ENCODE results near the gene HOXA10. TPM values are rescaled to one million over a fixed set of nuclear protein-coding genes. Genes with fewer than 3 reads are reported as not detected.
A peak's percentile ranks its signal among the peaks of the same experiment; 100 is the strongest.

The HOXA10 gene
- total and polyA plus RNA-seq, 2 donors (not counting 1 experiment from before 2014, with no cell fraction given): 0.17 to 1.00 TPM

GRCh38 chr7:27192546-27193334, 18.6 kb upstream of the HOXA10 start:
- H3K27me3 ChIP-seq (ENCODE audit: control insufficient read depth, insufficient read depth, low read length): peaks cover 72% of the 10 kb centered on the region
- no peak for DNase-seq (ENCODE audit: low read depth in 2 of 2)

GRCh38 chr7:27191833-27192545, 17.9 kb upstream of the HOXA10 start:
- no peak overlapping the region for H2AFZ ChIP-seq (ENCODE audit: low read length)
- no peaks in the 10 kb centered on the region for H3K79me2 ChIP-seq (ENCODE audit: control insufficient read depth, insufficient read depth, low read length)
- no peak for TF ChIP-seq CTCF (conservative IDR thresholded peaks at IDR 0.05 in 1 of 2, IDR thresholded peaks at IDR 0.05 in 1 of 2; ENCODE audit: low read depth in 1 of 2, low read length in 2 of 2)
- peak; percentile 79 for TF ChIP-seq EZH2 (IDR thresholded peaks at IDR 0.05; ENCODE audit: low read length, missing control alignments)
- no peaks in the 10 kb centered on the region for H3K4me1 ChIP-seq (ENCODE audit: control insufficient read depth, extremely low read depth, insufficient read depth, low read length)
- H3K4me2 ChIP-seq (ENCODE audit: extremely low read depth, insufficient read depth, low read length): no peak overlapping the region
- H3K27me3 ChIP-seq (ENCODE audit: control insufficient read depth, insufficient read depth, low read length): peaks cover 77% of the 10 kb centered on the region
- no peaks in the 10 kb centered on the region for H3K9me3 ChIP-seq (ENCODE audit: control insufficient read depth, insufficient read depth, low read depth, low read length)
- no peaks in the 10 kb centered on the region for H4K20me1 ChIP-seq (ENCODE audit: control insufficient read depth, extremely low read depth, insufficient read depth, low read length)
- H3K4me3 ChIP-seq (replicated peaks in 1 of 4; ENCODE audit: control extremely low read depth in 1 of 4, insufficient read depth in 1 of 4, low read depth in 3 of 4, low read length in 4 of 4): no peak overlapping the region
- H3K9ac ChIP-seq (ENCODE audit: insufficient read depth, low read length): no peak overlapping the region
- no peak overlapping the region for H3K27ac ChIP-seq (ENCODE audit: insufficient read depth, low read length)
- no peaks in the 10 kb centered on the region for H3K36me3 ChIP-seq (ENCODE audit: control insufficient read depth, insufficient read depth, low read length)
- no peak for DNase-seq (ENCODE audit: low read depth in 2 of 2)

More at GRCh38 chr7:27192546-27193334, 18.6 kb upstream of the HOXA10 start:
- Histone ChIP-seq H3K4me2 (ENCODE audit: extremely low read depth, insufficient read depth, low read length) (peak overlapping the region; percentile 37), H3K27ac (ENCODE audit: insufficient read depth, low read length) (no peak overlapping the region), H3K4me1 (ENCODE audit: control insufficient read depth, extremely low read depth, insufficient read depth, low read length) (no peaks in the 10 kb centered on the region), H4K20me1 (ENCODE audit: control insufficient read depth, extremely low read depth, insufficient read depth, low read length) (no peaks in the 10 kb centered on the region), H3K4me3 (replicated peaks in 1 of 4; ENCODE audit: control extremely low read depth in 1 of 4, insufficient read depth in 1 of 4, low read depth in 3 of 4, low read length in 4 of 4) (peak overlapping the region in 1 of 4 experiments; percentile 28), H3K9ac (ENCODE audit: insufficient read depth, low read length) (no peak overlapping the region), H3K9me3 (ENCODE audit: control insufficient read depth, insufficient read depth, low read depth, low read length) (no peaks in the 10 kb centered on the region), H3K79me2 (ENCODE audit: control insufficient read depth, insufficient read depth, low read length) (no peaks in the 10 kb centered on the region), H2AFZ (ENCODE audit: low read length) (no peak overlapping the region), H3K36me3 (ENCODE audit: control insufficient read depth, insufficient read depth, low read length) (no peaks in the 10 kb centered on the region)
- TF ChIP-seq EZH2 (IDR thresholded peaks at IDR 0.05; ENCODE audit: low read length, missing control alignments) (no peak), CTCF (conservative IDR thresholded peaks at IDR 0.05 in 1 of 2, IDR thresholded peaks at IDR 0.05 in 1 of 2; ENCODE audit: low read depth in 1 of 2, low read length in 2 of 2) (no peak)

- no peak overlapping the region for H3K27ac ChIP-seq (ENCODE audit: insufficient read depth, low read length)
- H3K4me2 ChIP-seq (ENCODE audit: extremely low read depth, insufficient read depth, low read length): no peak overlapping the region
- H2AFZ ChIP-seq (ENCODE audit: low read length): no peak overlapping the region
- peaks cover 83% of the 10 kb centered on the region for H3K27me3 ChIP-seq (ENCODE audit: control insufficient read depth, insufficient read depth, low read length)
- no peaks in the 10 kb centered on the region for H3K9me3 ChIP-seq (ENCODE audit: control insufficient read depth, insufficient read depth, low read depth, low read length)
- no peaks in the 10 kb centered on the region for H3K4me1 ChIP-seq (ENCODE audit: control insufficient read depth, extremely low read depth, insufficient read depth, low read length)
- no peaks in the 10 kb centered on the region for H3K36me3 ChIP-seq (ENCODE audit: control insufficient read depth, insufficient read depth, low read length)
- H3K79me2 ChIP-seq (ENCODE audit: control insufficient read depth, insufficient read depth, low read length): no peaks in the 10 kb centered on the region
- H4K20me1 ChIP-seq (ENCODE audit: control insufficient read depth, extremely low read depth, insufficient read depth, low read length): no peaks in the 10 kb centered on the region
- TF ChIP-seq CTCF (conservative IDR thresholded peaks at IDR 0.05 in 1 of 2, IDR thresholded peaks at IDR 0.05 in 1 of 2; ENCODE audit: low read depth in 1 of 2, low read length in 2 of 2) (no peak), EZH2 (IDR thresholded peaks at IDR 0.05; ENCODE audit: low read length, missing control alignments) (peak; percentile 1)
- DNase-seq (ENCODE audit: low read depth in 2 of 2): no peak
- no peak overlapping the region for H3K4me3 ChIP-seq (replicated peaks in 1 of 4; ENCODE audit: control extremely low read depth in 1 of 4, insufficient read depth in 1 of 4, low read depth in 3 of 4, low read length in 4 of 4)
- no peak overlapping the region for H3K9ac ChIP-seq (ENCODE audit: insufficient read depth, low read length)
These were observed 17.1 kb upstream of the HOXA10 start for GRCh38 chr7:27191161-27191731.
